ENCODE results near the gene CHERP. TPM values are rescaled to one million over a fixed set of nuclear protein-coding genes. Genes with fewer than 3 reads are reported as not detected.

The CHERP gene
- total and polyA plus RNA-seq, 2 of the 8 experiments (the other 6 are each of a cell fraction or from before 2014, with no cell fraction given): 13.9 to 73.7 TPM

DNA sequence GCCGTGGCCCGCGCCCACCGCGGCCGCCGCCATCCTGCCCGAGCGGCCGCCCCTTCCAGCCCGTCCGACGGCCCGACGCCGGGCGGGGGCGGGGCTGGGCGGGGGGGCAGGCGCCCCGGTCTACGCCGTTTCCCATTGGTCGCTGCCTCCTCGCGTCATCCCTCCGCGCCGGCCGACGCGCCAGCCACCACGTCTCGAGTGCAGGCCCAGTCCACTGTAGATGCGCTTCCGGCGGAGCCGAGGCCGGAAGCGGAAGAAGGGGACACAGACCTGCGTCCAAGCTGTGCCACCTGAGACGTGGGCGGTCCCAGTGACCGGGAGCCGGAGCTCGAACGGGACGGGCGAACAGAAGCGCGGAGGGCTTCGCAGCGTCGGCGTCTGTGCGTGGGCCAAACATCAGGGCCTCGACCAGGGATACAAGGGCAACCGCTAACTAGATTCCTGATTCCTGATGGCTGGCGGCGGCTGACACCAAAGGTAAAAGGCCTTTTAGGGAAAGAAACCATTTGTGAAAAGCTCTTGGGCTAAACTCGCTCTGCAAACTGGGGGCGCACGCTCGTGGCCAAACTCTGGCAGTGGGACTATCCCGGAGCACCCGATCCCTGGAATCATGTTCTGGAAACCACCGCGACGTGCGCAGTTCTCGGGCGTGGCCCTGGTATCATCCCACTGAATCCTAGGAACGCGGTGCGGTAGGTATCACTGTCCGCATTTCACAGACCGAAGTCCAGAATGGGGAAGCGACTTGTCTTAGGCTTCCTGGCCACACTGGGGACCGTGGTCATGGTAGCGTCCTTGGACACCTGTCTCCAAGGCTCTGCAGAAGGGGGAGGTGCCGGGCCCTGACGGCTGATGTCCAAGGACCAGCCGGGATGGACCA lies 30.3 kb upstream of the CHERP start, which contains the start of gene SLC35E1 (continued):
- TF ChIP-seq YY1 (IDR thresholded peaks at IDR 0.05; ENCODE audit: low read depth, low read length) (no peak), CBX8 (IDR thresholded peaks at IDR 0.05; ENCODE audit: borderline replicate concordance, low read depth, low read length) (no peak), HDAC6 (IDR thresholded peaks at IDR 0.05; ENCODE audit: low read depth, low read length) (no peak), FOSL1 (IDR thresholded peaks at IDR 0.05; ENCODE audit: insufficient read depth, low read depth, low read length) (0 out of 2 replicates have a peak, but pooled peaks have one; percentile 3), NANOG (IDR thresholded peaks at IDR 0.05; ENCODE audit: insufficient read depth, low read depth, low read length, poor library complexity, severe bottlenecking) (no peak), BRCA1 (IDR thresholded peaks at IDR 0.05; ENCODE audit: low read depth, low read length) (peak; percentile 50; the same call in 1 of the 2 replicates), RBBP5 (IDR thresholded peaks at IDR 0.05; ENCODE audit: borderline replicate concordance, low read depth, low read length) (0 out of 2 replicates have a peak, but pooled peaks have one; percentile 35), NRF1 (IDR thresholded peaks at IDR 0.05; ENCODE audit: low read depth, low read length) (no peak), RNF2 (IDR thresholded peaks at IDR 0.05; ENCODE audit: borderline replicate concordance, low read depth, low read length, missing control alignments, poor library complexity, severe bottlenecking) (no peak), CREB1 (IDR thresholded peaks at IDR 0.05) (peak; percentile 100), TBP (IDR thresholded peaks at IDR 0.05; ENCODE audit: low read depth, low read length) (peak; percentile 81), GTF2F1 (IDR thresholded peaks at IDR 0.05; ENCODE audit: borderline replicate concordance, low read depth, low read length) (peak; percentile 80; the same call in 1 of the 2 replicates), BACH1 (IDR thresholded peaks at IDR 0.05; ENCODE audit: low read length) (peak; percentile 26; the same call in 1 of the 2 replicates), KDM5A (IDR thresholded peaks at IDR 0.05; ENCODE audit: low read length) (no peak; the same call in 1 of the 2 replicates), SP1 (IDR thresholded peaks at IDR 0.05; ENCODE audit: low read depth, low read length) (peak; percentile 77), SP2 (IDR thresholded peaks at IDR 0.05; ENCODE audit: low read length) (no peak), EP300 (IDR thresholded peaks at IDR 0.05; ENCODE audit: borderline replicate concordance in 1 of 2, low read depth in 2 of 2, low read length in 2 of 2) (no peak), JUND (IDR thresholded peaks at IDR 0.05; ENCODE audit: low read length) (peak; percentile 18; the same call in 1 of the 2 replicates), ASH2L (IDR thresholded peaks at IDR 0.05; ENCODE audit: low read length) (no peak)
- TF ChIP-seq, protein P1, sequence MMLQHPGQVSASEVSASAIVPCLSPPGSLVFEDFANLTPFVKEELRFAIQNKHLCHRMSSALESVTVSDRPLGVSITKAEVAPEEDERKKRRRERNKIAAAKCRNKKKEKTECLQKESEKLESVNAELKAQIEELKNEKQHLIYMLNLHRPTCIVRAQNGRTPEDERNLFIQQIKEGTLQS (IDR thresholded peaks at IDR 0.05; ENCODE audit: insufficient read depth, low read depth, low read length): peak; percentile 91
- TF ChIP-seq, protein P2, sequence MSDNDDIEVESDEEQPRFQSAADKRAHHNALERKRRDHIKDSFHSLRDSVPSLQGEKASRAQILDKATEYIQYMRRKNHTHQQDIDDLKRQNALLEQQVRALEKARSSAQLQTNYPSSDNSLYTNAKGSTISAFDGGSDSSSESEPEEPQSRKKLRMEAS (IDR thresholded peaks at IDR 0.05): peak; percentile 42; the same call in 1 of the 2 replicates
- TF ChIP-seq, protein P3, sequence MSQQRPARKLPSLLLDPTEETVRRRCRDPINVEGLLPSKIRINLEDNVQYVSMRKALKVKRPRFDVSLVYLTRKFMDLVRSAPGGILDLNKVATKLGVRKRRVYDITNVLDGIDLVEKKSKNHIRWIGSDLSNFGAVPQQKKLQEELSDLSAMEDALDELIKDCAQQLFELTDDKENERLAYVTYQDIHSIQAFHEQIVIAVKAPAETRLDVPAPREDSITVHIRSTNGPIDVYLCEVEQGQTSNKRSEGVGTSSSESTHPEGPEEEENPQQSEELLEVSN (IDR thresholded peaks at IDR 0.05): no peak

All from H1 (cell line).